Upper lobe of left lung (tissue), 6 donors: ENCODE data around the gene NHERF1. TPM values are rescaled to one million over a fixed set of nuclear protein-coding genes. Genes with fewer than 3 reads are reported as not detected.

Experiments used
- ATAC-seq, 2 donors: fragments of 200-7000 bp; cut with Tn5 transposase; one replicate each; pipeline ENCODE4 v1.9.1; 2022; ENCODE audit warnings: mild to moderate bottlenecking in 2 of 2, moderate library complexity in 2 of 2; ENCODE audit not compliant: low FRiP score in 2 of 2
- DNase-seq, 2 donors: peaks; one replicate each; pipeline ENCODE4 v3.0.0-alpha.2; 2019 to 2020
- H3K27ac ChIP-seq, 4 donors: fragments of 200-600 bp; sonication (generic); one replicate each; pipeline ENCODE4 v1.5.1; 2016 to 2019
- H3K27me3 ChIP-seq, 4 donors: fragments of 200-600 bp; sonication (generic); one replicate each; pipeline ENCODE4 v1.5.1; 2017 to 2019
- H3K36me3 ChIP-seq, 4 donors: fragments of 200-600 bp; sonication (generic); one replicate each; pipeline ENCODE4 v1.5.1; 2016 to 2019
- H3K4me1 ChIP-seq, 4 donors: fragments of 200-600 bp; sonication (generic); one replicate each; pipeline ENCODE4 v1.5.1; 2018 to 2019
- H3K4me3 ChIP-seq, 4 donors: fragments of 200-600 bp; sonication (generic); one replicate each; pipeline ENCODE4 v1.5.1; 2017 to 2019; ENCODE audit warnings: mild to moderate bottlenecking in 2 of 4, moderate library complexity in 1 of 4
- H3K9me3 ChIP-seq, 4 donors: fragments of 200-600 bp; sonication (generic); one replicate each; pipeline ENCODE4 v1.5.1; 2018 to 2019
- EP300 ChIP-seq, 4 donors: sonication (generic); formaldehyde crosslinking; IDR thresholded peaks; one replicate each; pipeline ENCODE4 v1.5.1; 2017; ENCODE audit warnings: antibody characterized with exemption in 4 of 4, control low read depth in 2 of 4
- POLR2A ChIP-seq, 4 donors: fragments of 450-650 bp; IDR thresholded peaks; one replicate each; pipeline ENCODE4 v1.5.1; 2016 to 2017; ENCODE audit warnings: antibody characterized with exemption in 4 of 4, mild to moderate bottlenecking in 2 of 4
- POLR2AphosphoS5 ChIP-seq, 2 donors: sonication (generic); formaldehyde crosslinking; IDR thresholded peaks; one replicate each; pipeline ENCODE4 v1.5.1; 2017; ENCODE audit warnings: antibody characterized with exemption in 2 of 2
- WGBS, 2 donors: methylation state at CpG; one replicate each; pipeline ENCODE4 v1.1.5; 2017 to 2018; 5-methylcytosine and 5-hydroxymethylcytosine counted together
- total RNA-seq, 6 donors: library from RNA; depleted of rRNA in 4 of 6; stranded (reverse); fragments of >200 nt in 4 of 6; gene quantifications; one replicate each; pipeline versions ENCODE4 v1.1.0 to v1.2.1, GENCODE V29; 2016 to 2021
- TF ChIP-seq, protein P1 (sequence below), 6 experiments: fragments of 450-650 bp in 4 of 6; fragments of 200-600 bp in 2 of 6; sonication (generic) in 2 of 6; IDR thresholded peaks; one replicate each; pipeline ENCODE4 v1.5.1; 2016 to 2019; ENCODE audit warnings: antibody characterized with exemption in 6 of 6
- donor health status: DM: no; HTN: no; CAD: no; lungs with moderate emphysema.
- donor health status: DM: no; HTN: yes; CAD: no; lungs with severe emphysema.

Gene NHERF1
- total RNA-seq, 6 donors from 2014 or later: 21.6 to 49.4 (median 34.8) TPM

DNA sequence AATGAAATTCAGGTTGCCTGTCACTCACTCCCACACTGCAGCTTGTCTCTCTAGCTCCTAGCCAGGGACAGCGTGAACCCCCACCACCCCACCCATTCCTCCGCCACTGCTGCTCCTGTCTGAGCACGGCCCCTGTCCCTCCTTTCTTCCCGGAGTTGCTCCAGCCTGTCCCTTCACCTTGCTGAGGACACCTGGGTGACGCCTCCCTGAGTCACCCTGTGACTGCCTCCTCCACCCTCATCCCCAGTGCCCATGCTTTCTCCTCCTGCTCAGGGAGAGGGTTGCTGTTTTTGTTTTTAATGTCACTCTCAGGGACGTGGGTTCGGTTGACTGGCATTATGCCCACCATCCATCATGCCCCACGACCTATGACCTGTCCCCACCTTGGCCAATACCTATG lies 53.5 kb downstream of the NHERF1 start:
- Histone ChIP-seq H3K36me3 (peaks cover 0 to 62% (median 44%) of the 10 kb centered on the region in 4 donors), H3K4me3 (no peak overlapping the region), H3K4me1 (peaks cover 0 to 26% (median 10%) of the 10 kb centered on the region in 4 donors), H3K9me3 (no peaks in the 10 kb centered on the region), H3K27me3 (no peaks in the 10 kb centered on the region), H3K27ac (no peak overlapping the region)
- TF ChIP-seq POLR2A (IDR thresholded peaks at IDR 0.05) (no peak), POLR2AphosphoS5 (IDR thresholded peaks at IDR 0.05) (no peak)
- TF ChIP-seq, protein P1, sequence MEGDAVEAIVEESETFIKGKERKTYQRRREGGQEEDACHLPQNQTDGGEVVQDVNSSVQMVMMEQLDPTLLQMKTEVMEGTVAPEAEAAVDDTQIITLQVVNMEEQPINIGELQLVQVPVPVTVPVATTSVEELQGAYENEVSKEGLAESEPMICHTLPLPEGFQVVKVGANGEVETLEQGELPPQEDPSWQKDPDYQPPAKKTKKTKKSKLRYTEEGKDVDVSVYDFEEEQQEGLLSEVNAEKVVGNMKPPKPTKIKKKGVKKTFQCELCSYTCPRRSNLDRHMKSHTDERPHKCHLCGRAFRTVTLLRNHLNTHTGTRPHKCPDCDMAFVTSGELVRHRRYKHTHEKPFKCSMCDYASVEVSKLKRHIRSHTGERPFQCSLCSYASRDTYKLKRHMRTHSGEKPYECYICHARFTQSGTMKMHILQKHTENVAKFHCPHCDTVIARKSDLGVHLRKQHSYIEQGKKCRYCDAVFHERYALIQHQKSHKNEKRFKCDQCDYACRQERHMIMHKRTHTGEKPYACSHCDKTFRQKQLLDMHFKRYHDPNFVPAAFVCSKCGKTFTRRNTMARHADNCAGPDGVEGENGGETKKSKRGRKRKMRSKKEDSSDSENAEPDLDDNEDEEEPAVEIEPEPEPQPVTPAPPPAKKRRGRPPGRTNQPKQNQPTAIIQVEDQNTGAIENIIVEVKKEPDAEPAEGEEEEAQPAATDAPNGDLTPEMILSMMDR (IDR thresholded peaks at IDR 0.05): no peak
- ATAC-seq (no peak), DNase-seq (no peak)
- 71 to 90% methylated on average over 8 of the region's 8 CpGs for WGBS, 2 donors

- Histone ChIP-seq H3K9me3 (no peaks in the 10 kb centered on the region), H3K4me1 (peaks cover 0 to 26% (median 10%) of the 10 kb centered on the region in 4 donors), H3K4me3 (no peak overlapping the region), H3K36me3 (peaks cover 0 to 52% (median 31%) of the 10 kb centered on the region in 4 donors), H3K27me3 (no peaks in the 10 kb centered on the region), H3K27ac (no peak overlapping the region)
- DNase-seq (no peak), ATAC-seq (no peak)
- WGBS, 2 donors: 89 to 93% methylated on average over 6 to 12 of the region's 12 CpGs
- no peak for TF ChIP-seq POLR2AphosphoS5 (IDR thresholded peaks at IDR 0.05)
- no peak for TF ChIP-seq POLR2A (IDR thresholded peaks at IDR 0.05)
- TF ChIP-seq, protein P1 (IDR thresholded peaks at IDR 0.05): no peak
- no peak for TF ChIP-seq EP300 (IDR thresholded peaks at IDR 0.05)
Observed at GRCh38 chr17:74803388-74803930, 55.0 kb downstream of the NHERF1 start.

- Histone ChIP-seq H3K9me3 (no peaks in the 10 kb centered on the region), H3K4me1 (peaks cover 0 to 26% (median 10%) of the 10 kb centered on the region in 4 donors), H3K4me3 (no peak overlapping the region), H3K27me3 (no peaks in the 10 kb centered on the region), H3K36me3 (peaks cover 0 to 47% (median 25%) of the 10 kb centered on the region in 4 donors), H3K27ac (peak overlapping the region in 2 of 4 donors; percentile 16 to 30)
- TF ChIP-seq POLR2A (IDR thresholded peaks at IDR 0.05) (no peak), POLR2AphosphoS5 (IDR thresholded peaks at IDR 0.05) (no peak), EP300 (IDR thresholded peaks at IDR 0.05) (no peak)
- TF ChIP-seq, protein P1 (IDR thresholded peaks at IDR 0.05): no peak
- DNase-seq: no peak
- ATAC-seq: no peak
- 86 to 87% methylated on average over 5 of the region's 5 CpGs for WGBS, 2 donors
Observed at GRCh38 chr17:74803971-74804370, 55.5 kb downstream of the NHERF1 start.

GRCh38 chr17:74804683-74805082 lies 56.3 kb downstream of the NHERF1 start:
- no peaks in the 10 kb centered on the region for H3K27me3 ChIP-seq
- DNase-seq: peak in 1 of 2 donors; percentile 73
- H3K4me3 ChIP-seq: no peak overlapping the region
- TF ChIP-seq POLR2A (IDR thresholded peaks at IDR 0.05) (no peak), POLR2AphosphoS5 (IDR thresholded peaks at IDR 0.05) (no peak), EP300 (IDR thresholded peaks at IDR 0.05) (no peak)
- TF ChIP-seq, protein P1 (IDR thresholded peaks at IDR 0.05): no peak
- H3K9me3 ChIP-seq: no peaks in the 10 kb centered on the region
- H3K4me1 ChIP-seq: peaks cover 0 to 26% (median 10%) of the 10 kb centered on the region in 4 donors
- 59 to 79% methylated on average over 4 to 7 of the region's 7 CpGs for WGBS, 2 donors
- no peak for ATAC-seq
- peaks cover 0 to 40% (median 18%) of the 10 kb centered on the region in 4 donors for H3K36me3 ChIP-seq
- H3K27ac ChIP-seq: peak overlapping the region in 1 of 4 donors; percentile 30

- no peaks in the 10 kb centered on the region for H3K27me3 ChIP-seq
- DNase-seq (peak; percentile 36 to 50), ATAC-seq (no peak)
- H3K4me1 ChIP-seq: peaks cover 0 to 26% (median 10%) of the 10 kb centered on the region in 4 donors
- peaks cover 0 to 34% (median 14%) of the 10 kb centered on the region in 4 donors for H3K36me3 ChIP-seq
- TF ChIP-seq POLR2AphosphoS5 (IDR thresholded peaks at IDR 0.05) (no peak), POLR2A (IDR thresholded peaks at IDR 0.05) (no peak), EP300 (IDR thresholded peaks at IDR 0.05) (no peak)
- TF ChIP-seq, protein P1 (IDR thresholded peaks at IDR 0.05): no peak
- H3K4me3 ChIP-seq: no peak overlapping the region
- H3K27ac ChIP-seq: no peak overlapping the region
- WGBS, 2 donors: 84 to 87% methylated on average over 15 of the region's 15 CpGs
- H3K9me3 ChIP-seq: no peaks in the 10 kb centered on the region
Observed at GRCh38 chr17:74805591-74805991, 57.2 kb downstream of the NHERF1 start.
